ENCODE measurements around the gene FANCD2OS.
"Not testable (repeated sequence)": the region's sequence is repeated elsewhere in the genome, so short reads cannot be mapped to it uniquely, and the experiment has no call there.

FANCD2OS gene

DNA sequence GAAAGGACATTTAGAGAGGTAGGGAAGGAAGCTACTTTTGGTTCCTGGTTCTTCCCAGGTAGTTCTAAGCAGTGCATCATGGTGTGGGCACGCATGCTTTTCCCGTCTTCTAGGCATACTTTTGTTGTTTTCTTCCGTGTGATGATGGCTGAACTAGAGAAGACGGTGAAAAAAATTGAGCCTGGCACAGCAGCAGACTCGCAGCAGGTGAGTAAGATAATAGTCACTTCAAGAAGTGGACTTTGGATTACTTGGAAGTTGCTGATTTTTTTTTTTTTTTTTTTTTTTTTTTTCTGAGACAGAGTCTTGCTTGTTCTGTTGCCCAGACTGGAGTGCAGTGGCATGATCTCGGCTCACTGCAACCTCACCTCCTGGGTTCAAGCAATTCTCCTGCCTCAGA is 17.9 kb downstream of the FANCD2OS start:
- Mint-ChIP-seq H3K27me3 (ENCODE audit: low read depth) (no peaks in the 10 kb centered on the region), H3K36me3 (ENCODE audit: low read depth) (peaks cover 24% of the 10 kb centered on the region)
- TF ChIP-seq CTCF (IDR thresholded peaks at IDR 0.05; ENCODE audit: unreplicated experiment in 3 of 3), result no peak

DNA sequence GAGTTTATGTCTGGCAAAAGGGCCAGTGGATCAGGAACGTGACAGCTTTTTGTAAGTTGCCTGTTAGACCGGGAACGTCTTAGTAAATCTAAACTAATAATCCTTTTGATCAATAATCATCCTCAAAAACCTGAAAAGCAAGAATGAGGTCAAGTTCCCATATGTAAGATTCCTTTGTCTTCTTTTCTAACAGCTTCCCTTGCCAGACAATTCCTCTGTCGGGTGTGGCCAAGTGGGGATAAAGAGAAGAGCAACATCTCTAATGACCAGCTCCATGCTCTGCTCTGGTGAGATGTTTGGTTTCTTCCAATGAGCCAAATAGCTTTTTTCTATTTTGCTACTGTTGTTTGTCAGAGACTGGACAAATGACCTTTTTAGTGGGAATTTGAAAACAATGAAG is 19.8 kb downstream of the FANCD2OS start:
- no peak for TF ChIP-seq CTCF (IDR thresholded peaks at IDR 0.05; ENCODE audit: unreplicated experiment in 3 of 3)
- Mint-ChIP-seq H3K4me3 (no peak overlapping the region), H3K27me3 (ENCODE audit: low read depth) (no peaks in the 10 kb centered on the region), H3K9me3 (no peaks in the 10 kb centered on the region), H3K4me1 (no peaks in the 10 kb centered on the region), H3K27ac (no peak overlapping the region), H3K36me3 (ENCODE audit: low read depth) (peaks cover 22% of the 10 kb centered on the region)

More for the DNA sequence above, 17.9 kb downstream of the FANCD2OS start:
- Mint-ChIP-seq H3K4me1 (no peaks in the 10 kb centered on the region), H3K4me3 (no peak overlapping the region), H3K9me3 (no peaks in the 10 kb centered on the region), H3K27ac (no peak overlapping the region)

DNA sequence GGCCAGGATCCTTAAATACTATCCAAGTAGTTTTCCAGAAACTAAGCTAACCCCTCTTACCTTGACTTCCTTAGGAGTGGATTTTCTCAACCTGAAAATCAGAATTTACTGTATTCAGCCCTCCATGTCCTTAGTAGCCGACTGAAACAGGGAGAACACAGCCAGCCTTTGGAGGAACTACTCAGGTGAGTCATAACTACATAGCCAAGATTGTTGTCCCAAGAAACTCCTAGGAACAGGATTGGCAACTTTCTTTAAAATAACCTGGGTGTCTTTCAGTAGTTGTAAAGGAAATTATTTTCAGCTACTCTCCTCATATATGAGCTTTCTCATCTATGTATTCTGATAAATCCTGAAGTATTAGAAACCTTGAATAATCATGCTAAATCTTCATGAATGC is 22.3 kb downstream of the FANCD2OS start:
- H3K36me3 Mint-ChIP-seq (ENCODE audit: low read depth), result peaks cover 27% of the 10 kb centered on the region
- H3K27me3 Mint-ChIP-seq (ENCODE audit: low read depth), result no peaks in the 10 kb centered on the region
- no peak overlapping the region for H3K4me3 Mint-ChIP-seq
- no peak for TF ChIP-seq CTCF (IDR thresholded peaks at IDR 0.05; ENCODE audit: unreplicated experiment in 3 of 3)
- H3K27ac Mint-ChIP-seq, result no peak overlapping the region
- no peaks in the 10 kb centered on the region for H3K9me3 Mint-ChIP-seq
- H3K4me1 Mint-ChIP-seq, result no peaks in the 10 kb centered on the region

- TF ChIP-seq CTCF (IDR thresholded peaks at IDR 0.05; ENCODE audit: unreplicated experiment in 3 of 3), result no peak
- Mint-ChIP-seq H3K4me1 (no peaks in the 10 kb centered on the region), H3K36me3 (ENCODE audit: low read depth) (peaks cover 23% of the 10 kb centered on the region), H3K27ac (no peak overlapping the region), H3K27me3 (ENCODE audit: low read depth) (no peaks in the 10 kb centered on the region), H3K9me3 (no peaks in the 10 kb centered on the region), H3K4me3 (no peak overlapping the region)
These were observed 26.2 kb downstream of the FANCD2OS start for GRCh38 chr3:10081871-10082270.

DNA sequence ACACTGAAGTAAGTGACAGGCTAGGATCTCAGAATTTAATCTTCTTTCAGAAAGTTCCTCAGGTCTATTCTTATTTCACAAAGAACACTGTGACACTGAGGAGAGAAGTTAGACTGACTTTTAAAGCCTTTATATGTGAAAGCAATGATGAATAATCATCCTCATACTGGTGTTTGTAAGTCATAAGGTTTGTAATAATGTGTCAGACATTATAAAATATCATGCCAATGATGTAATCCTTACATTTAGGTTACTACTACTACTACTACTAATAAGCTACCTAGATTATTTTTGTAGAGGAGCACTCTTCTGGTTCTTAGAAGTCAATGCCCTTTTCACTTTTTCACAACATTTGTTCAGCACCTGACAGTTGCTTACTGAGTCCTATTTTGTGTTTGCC is 33.4 kb downstream of the FANCD2OS start:
- Mint-ChIP-seq H3K9me3 (no peaks in the 10 kb centered on the region), H3K4me1 (no peaks in the 10 kb centered on the region), H3K27me3 (ENCODE audit: low read depth) (no peaks in the 10 kb centered on the region), H3K4me3 (no peak overlapping the region), H3K36me3 (ENCODE audit: low read depth) (peaks cover 24% of the 10 kb centered on the region), H3K27ac (no peak overlapping the region)
- TF ChIP-seq CTCF (IDR thresholded peaks at IDR 0.05; ENCODE audit: unreplicated experiment in 3 of 3), result no peak

DNA sequence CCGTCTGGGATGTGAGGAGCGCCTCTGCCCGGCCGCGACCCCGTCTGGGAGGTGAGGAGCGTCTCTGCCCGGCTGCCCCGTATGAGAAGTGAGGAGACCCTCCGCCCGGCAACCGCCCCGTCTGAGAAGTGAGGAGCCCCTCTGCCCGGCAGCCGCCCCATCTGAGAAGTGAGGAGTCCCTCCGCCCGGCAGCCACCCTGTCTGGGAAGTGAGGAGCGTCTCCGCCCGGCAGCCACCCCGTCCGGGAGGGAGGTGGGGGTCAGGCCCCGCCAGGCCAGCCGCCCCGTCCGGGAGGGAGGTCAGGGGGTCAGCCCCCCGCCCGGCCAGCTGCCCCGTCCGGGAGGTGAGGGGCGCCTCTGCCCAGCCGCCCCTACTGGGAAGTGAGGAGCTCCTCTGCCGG is 38.0 kb downstream of the FANCD2OS start:
- H3K4me3 Mint-ChIP-seq, result not testable (repeated sequence)

More for the DNA sequence above, 38.0 kb downstream of the FANCD2OS start:
- H3K27me3 Mint-ChIP-seq (ENCODE audit: low read depth); H3K27ac Mint-ChIP-seq; H3K4me1 Mint-ChIP-seq: not testable (repeated sequence)
- Mint-ChIP-seq H3K36me3 (ENCODE audit: low read depth) (peaks cover 45% of the 10 kb centered on the region), H3K9me3 (peaks cover 11% of the 10 kb centered on the region)
